Activated naive CD8-positive, alpha-beta T cell treated with anti-CD3 and anti-CD28 coated beads, Interleukin-2, amount 50 U/mL, for 16 hours (primary cell): Measurements from ENCODE around the gene PKLR.
"Not testable (repeated sequence)": the region's sequence is repeated elsewhere in the genome, so short reads cannot be mapped to it uniquely, and the experiment has no call there.

ENCODE experiments used
- DNase-seq: peaks from one replicate; pipeline ENCODE4 v3.0.0-alpha.2; 2020; ENCODE audit warnings: low read depth, low spot score

PKLR gene

GRCh38 chr1:155318082-155318481 lies 16.8 kb upstream of the PKLR start:
- DNase-seq, result no peak

DNA sequence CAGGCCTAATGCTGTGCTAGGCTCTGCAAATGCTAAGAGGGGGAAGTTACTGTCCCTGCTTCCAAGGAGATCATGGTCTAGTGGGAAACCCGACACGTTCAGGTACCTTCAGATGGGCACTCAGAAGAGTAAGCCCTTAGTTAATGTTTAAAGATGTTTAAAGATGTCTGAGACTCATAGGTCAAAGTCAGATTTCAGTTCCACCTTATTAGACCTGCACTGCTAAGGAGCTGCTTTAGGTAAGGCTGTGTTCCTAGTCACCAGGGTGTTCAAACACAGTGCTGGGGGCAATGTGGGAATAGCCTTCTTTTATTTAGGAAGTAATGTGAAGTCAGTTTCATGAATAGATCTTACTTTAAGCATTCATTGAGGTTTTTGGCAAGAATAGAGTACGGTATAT lies 15.7 kb upstream of the PKLR start:
- DNase-seq, result no peak

- no peak for DNase-seq
Observed at GRCh38 chr1:155313261-155313660, 12.0 kb upstream of the PKLR start.

DNA sequence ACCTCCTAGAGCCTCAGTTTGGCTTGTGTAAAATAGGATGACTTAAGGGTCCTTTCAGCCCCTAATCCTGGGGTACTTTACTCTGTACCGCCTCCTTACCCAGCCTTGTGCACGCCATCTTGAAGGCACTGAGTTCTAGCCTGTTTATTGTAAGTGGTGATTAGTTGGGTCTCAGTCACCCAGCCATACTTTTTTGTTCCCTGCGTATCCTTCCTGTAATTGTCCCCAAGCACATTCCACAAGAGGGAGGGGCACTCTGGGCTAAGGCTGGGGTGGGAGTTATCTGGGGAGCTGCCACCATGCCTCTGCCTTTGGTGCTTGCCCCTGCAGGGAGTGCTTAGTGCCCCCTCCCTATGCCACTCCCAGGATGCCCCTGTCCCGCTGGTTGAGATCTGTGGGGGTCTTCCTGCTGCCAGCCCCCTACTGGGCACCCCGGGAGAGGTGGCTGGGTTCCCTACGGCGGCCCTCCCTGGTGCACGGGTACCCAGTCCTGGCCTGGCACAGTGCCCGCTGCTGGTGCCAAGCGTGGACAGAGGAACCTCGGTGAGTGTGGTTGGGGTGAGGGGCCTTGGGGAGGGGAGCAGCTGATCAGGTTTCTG lies 8.3 kb upstream of the PKLR start:
- DNase-seq, result no peak

GRCh38 chr1:155308493-155309422 lies 7.5 kb upstream of the PKLR start, which contains the start of gene FDPS:
Gene FDPS (plus strand): TSS chr1:155308866. CDS start chr1:155309790, 924 bp downstream.
- DNase-seq, result peak; percentile 91

DNA sequence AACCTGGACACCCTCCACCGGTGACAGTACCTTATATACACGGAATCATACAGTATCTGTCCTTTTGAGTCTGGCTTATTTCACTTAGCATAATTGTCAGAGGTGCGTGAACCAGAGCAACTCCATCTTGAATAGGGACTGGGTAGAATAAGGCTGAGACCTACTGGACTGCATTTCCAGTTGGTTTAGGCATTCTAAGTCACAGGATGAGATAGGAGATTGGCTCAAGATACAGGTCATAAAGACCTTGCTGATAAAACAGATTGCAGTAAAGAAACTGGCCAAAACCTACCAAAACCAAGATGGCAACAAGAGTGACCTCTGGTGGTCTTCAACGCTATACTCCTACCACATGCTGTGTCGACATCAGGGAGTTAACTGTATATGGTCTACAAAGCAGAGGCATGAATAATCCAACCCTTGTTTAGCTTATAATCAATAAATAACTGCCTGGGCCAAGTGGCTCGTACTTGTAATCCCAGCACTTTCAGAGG lies 6.1 kb upstream of the PKLR start:
- DNase-seq, result no peak

- DNase-seq, result no peak
Observed at GRCh38 chr1:155305881-155306391, 4.7 kb upstream of the PKLR start.

DNA sequence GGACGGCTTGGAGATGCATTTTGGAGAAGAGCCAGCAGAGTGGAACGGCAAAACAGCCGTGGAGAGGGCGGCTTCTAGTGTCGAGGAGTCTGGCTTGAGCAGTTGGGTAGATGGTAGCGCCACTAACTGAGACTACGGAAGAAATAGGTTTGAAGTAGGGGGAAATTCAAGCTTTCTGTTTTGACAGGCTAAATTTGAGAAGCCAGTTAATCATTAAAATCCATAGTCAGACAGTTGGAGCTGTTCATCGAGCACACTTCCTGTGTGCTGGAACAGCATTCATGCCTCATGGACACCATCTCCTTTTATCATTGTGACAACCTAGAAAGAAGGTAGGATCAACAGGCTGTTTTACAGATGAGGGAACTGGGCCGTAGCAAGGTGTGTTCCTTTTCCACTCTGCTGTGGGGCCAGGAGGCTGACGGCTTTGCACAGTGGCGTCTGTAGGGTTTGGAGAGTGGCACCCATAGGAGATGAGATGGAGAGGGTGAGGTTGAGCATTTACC lies 3.4 kb upstream of the PKLR start:
- no peak for DNase-seq

GRCh38 chr1:155300553-155301329 lies 497 bp downstream of the PKLR start:
- DNase-seq, result no peak

DNA sequence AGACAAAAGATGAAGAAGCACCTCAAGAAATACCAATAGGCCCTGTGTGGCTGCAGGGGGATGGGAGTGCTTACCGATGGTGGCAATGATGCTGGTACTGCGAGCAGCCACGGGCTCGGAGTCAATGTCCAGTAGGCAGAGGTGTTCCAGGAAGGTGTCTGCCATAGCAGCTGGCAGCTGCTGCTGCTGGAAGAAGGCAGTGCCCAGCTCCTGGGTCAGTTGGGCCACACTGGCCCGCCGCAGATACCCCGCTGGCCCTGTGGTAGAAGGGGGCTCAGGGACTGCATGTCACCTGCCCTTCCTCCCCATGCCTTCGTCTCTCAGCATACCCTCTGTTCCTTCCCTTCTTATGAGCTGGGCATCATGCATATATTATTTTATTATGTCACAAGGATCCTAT lies 1.2 kb downstream of the PKLR start:
- no peak for DNase-seq

DNA sequence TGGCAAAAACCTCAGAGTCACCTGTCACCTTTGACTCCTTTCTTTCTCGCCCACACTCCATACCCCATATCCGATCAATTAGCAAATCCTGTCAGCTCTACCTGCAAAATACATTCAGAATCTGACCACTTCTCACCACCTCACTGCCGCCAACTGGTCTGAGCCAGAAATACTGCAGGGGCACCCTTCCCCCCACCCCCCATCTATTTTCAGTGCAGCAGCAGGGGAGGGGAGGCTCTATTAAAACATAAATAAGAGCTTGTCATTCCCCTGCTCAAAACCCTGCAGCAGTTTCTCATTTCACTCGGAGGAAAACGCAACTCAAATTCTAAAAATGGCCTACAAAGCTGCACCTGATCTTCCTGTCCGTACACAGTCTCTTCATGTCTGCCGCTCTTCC lies 3.9 kb downstream of the PKLR start:
- no peak for DNase-seq

- no peak for DNase-seq
Observed at GRCh38 chr1:155296661-155297060, 4.6 kb downstream of the PKLR start.

DNA sequence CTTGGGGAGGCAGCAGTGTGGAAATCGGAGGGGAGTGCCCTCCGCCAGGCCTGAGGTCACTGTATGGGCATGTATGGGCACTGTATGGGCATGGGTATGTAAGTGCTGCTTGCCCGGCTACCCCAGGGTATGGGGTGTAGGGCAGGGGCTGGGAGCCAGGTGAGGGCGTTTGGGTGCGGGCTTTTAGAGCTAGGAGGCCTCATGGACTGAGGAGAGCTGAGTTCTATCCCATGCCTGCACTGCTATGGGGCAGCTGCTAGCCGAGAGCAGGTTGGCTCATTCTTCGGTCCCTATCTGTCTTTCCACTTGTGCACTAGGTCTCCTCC lies 5.3 kb downstream of the PKLR start:
- no peak for DNase-seq

- no peak for DNase-seq
Observed at GRCh38 chr1:155295183-155295941, 5.9 kb downstream of the PKLR start.

GRCh38 chr1:155294520-155295182 lies 6.6 kb downstream of the PKLR start:
- DNase-seq, result no peak

DNA sequence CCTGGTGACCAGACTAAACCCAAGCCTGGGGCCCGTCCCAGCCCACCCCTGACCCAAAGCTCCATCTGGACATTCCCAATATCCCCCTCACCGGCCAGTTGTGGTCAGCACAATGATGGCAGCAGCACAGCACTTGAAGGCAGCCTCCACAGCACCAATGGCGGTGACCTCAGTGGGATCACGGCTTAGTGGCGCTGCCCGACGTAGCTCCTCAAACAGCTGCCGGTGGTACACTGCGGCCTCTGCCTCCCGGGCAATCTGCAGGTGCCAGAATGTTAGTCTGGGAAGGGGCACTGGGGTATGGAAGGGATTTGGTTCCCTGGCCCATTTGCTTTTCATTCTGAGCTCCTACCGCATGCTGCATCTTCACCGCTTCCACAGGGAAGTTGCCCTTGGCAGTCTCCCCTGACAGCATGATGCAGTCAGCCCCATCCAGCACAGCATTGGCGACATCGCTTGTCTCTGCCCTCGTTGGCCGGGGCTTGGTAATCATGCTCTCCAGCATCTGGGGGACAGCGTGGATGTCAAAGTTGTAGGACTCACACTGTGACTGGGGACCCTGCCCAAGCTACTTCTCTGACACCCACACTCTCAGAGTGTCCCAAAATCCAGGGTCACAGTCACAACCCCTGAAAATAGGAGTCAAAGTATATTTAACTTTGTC lies 8.0 kb downstream of the PKLR start:
- no peak for DNase-seq

DNA sequence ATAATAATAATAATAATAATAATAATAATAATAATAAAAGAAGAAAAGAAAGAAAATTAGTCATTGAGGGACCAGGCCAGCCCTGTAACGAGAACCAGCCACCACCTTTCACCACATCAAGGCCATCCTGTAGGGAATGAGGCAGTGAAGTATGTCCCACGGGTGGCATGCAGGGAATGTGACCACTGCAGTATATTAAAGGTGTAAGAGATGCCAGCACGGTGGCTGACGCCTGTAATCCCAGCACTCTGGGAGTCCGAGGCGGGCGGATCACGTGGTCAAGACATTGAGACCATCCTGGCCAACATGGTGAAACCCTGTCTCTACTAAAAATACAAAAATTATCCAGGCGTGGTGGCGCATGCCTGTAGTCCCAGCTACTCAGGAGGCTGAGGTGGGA lies 10.2 kb downstream of the PKLR start:
- DNase-seq, result not testable (repeated sequence)

DNA sequence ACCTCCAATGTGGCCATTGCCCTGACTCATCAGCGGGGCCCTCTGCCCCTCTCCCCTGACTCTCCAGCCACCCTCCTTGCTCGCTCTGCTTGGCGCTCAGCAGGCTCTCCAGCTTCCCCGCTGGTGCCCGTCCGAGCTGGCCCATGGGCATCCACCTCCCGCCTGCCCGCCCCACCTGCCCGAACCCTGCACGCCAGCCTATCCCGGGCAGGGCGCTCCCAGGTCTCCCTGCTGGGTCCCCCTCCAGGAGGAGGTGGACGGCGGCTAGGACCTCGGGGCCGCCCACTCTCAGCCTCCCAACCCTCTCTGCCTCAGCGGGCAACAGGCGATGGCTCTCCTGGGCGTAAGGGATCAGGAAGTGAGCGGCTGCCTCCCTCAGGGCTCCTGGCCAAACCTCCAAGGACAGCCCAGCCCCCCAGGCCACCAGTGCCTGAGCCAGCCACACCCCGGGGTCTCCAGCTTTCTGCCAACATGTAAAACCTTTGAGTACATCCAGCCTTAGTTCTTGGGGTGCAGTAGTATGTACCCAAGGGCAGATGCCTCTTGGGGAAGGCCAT lies 13.2 kb downstream of the PKLR start:
- no peak for DNase-seq

- DNase-seq, result no peak
Observed at GRCh38 chr1:155286544-155286943, 14.7 kb downstream of the PKLR start.

DNA sequence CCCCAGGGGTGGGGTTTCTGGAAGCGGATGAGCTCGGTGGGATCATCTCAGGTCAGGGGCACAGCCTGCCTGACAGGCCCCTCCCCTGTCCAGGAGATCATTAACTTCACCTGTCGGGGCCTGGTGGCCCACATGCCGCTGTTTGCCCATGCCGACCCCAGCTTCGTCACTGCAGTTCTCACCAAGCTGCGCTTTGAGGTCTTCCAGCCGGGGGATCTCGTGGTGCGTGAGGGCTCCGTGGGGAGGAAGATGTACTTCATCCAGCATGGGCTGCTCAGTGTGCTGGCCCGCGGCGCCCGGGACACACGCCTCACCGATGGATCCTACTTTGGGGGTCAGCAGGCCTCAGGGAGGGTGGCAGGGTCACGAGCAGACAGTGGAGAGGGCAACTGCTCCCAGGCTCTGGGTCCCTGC lies 15.6 kb downstream of the PKLR start:
- no peak for DNase-seq
